Immature natural killer cell (primary cell): Measurements from ENCODE around the gene FUOM. TPM values are rescaled to one million over a fixed set of nuclear protein-coding genes. Genes with fewer than 3 reads are reported as not detected.

Experiments
- DNase-seq, 3 donors: peaks; one replicate each; pipeline ENCODE4 v3.0.0; 2022; ENCODE audit warnings: mixed read lengths in 1 of 3
- H3K27ac Mint-ChIP-seq, 6 donors: one replicate each; pipeline ENCODE4 v1.8.0; 2020; ENCODE audit warnings: mixed read lengths in 6 of 6, mild to moderate bottlenecking in 5 of 6, inconsistent platforms in 4 of 6, moderate library complexity in 3 of 6
- H3K27me3 Mint-ChIP-seq, 3 donors: one replicate each; pipeline ENCODE4 v1.8.0; 2020 to 2021; ENCODE audit warnings: low read depth in 3 of 3, mild to moderate bottlenecking in 3 of 3, mixed read lengths in 3 of 3, moderate library complexity in 3 of 3, inconsistent platforms in 1 of 3
- H3K36me3 Mint-ChIP-seq, 3 donors: one replicate each; pipeline ENCODE4 v1.8.0; 2020; ENCODE audit warnings: mixed read lengths in 3 of 3, inconsistent platforms in 2 of 3, mild to moderate bottlenecking in 2 of 3
- H3K4me1 Mint-ChIP-seq, 2 donors: one replicate each; pipeline ENCODE4 v1.8.0; 2020; ENCODE audit warnings: inconsistent platforms in 2 of 2, mild to moderate bottlenecking in 2 of 2, mixed read lengths in 2 of 2, moderate library complexity in 1 of 2
- H3K4me3 Mint-ChIP-seq, 5 donors: one replicate each; pipeline ENCODE4 v1.8.0; 2020; ENCODE audit warnings: mild to moderate bottlenecking in 5 of 5, mixed read lengths in 5 of 5, inconsistent platforms in 3 of 5, moderate library complexity in 3 of 5
- H3K9me3 Mint-ChIP-seq, 6 donors: one replicate each; pipeline ENCODE4 v1.8.0; 2020; ENCODE audit warnings: mild to moderate bottlenecking in 6 of 6, mixed read lengths in 6 of 6, inconsistent platforms in 4 of 6, moderate library complexity in 3 of 6
- polyA plus RNA-seq, 3 donors: library from polyadenylated mRNA; unstranded; fragments of 300-500 nt; fragmentation: Illumina TruSeq; gene quantifications; one replicate each; pipeline ENCODE4 v1.2.3, GENCODE V29; 2021

FUOM gene
- polyA plus RNA-seq, result 10 to 100 TPM; 12.3 to 28.7 (median 17.5) TPM

- no peaks in the 10 kb centered on the region for H3K27me3 Mint-ChIP-seq
- peak; percentile 64 to 72 (median 72) for DNase-seq
- peaks cover 4 to 11% (median 6%) of the 10 kb centered on the region in 3 donors for H3K36me3 Mint-ChIP-seq
- H3K9me3 Mint-ChIP-seq, result no peaks in the 10 kb centered on the region
- no peak within 1 kb of the TSS for H3K27ac Mint-ChIP-seq
- peak within 1 kb of the TSS; percentile 67 to 77 (median 72) for H3K4me3 Mint-ChIP-seq
- H3K4me1 Mint-ChIP-seq, result peaks cover 0 to 4% of the 10 kb centered on the region in 2 donors
Measured at GRCh38 chr10:133357285-133358161, at the start of gene FUOM. FUOM (minus strand) TSS chr10:133358019; CDS start chr10:133358007, 12 bp downstream.

GRCh38 chr10:133405844-133406527 is 48.2 kb upstream of the FUOM start:
- Mint-ChIP-seq H3K4me3 (no peak overlapping the region), H3K36me3 (peaks cover 37 to 70% (median 42%) of the 10 kb centered on the region in 3 donors), H3K9me3 (peaks cover 0 to 6% (median 2%) of the 10 kb centered on the region in 6 donors), H3K27me3 (peaks cover 0 to 3% (median 2%) of the 10 kb centered on the region in 3 donors), H3K4me1 (peaks cover 37 to 53% of the 10 kb centered on the region in 2 donors), H3K27ac (peak overlapping the region in 3 of 6 donors; percentile 30 to 43 (median 31))
- DNase-seq, result no peak

GRCh38 chr10:133405272-133405671 is 47.5 kb upstream of the FUOM start:
- no peaks in the 10 kb centered on the region for H3K9me3 Mint-ChIP-seq
- peaks cover 30 to 68% (median 39%) of the 10 kb centered on the region in 3 donors for H3K36me3 Mint-ChIP-seq
- H3K4me3 Mint-ChIP-seq, result no peak overlapping the region
- peaks cover 44 to 58% of the 10 kb centered on the region in 2 donors for H3K4me1 Mint-ChIP-seq
- DNase-seq, result no peak
- peak overlapping the region in 2 of 6 donors; percentile 1 to 3 for H3K27ac Mint-ChIP-seq
- peaks cover 0 to 3% (median 2%) of the 10 kb centered on the region in 3 donors for H3K27me3 Mint-ChIP-seq

- DNase-seq, result no peak
- H3K27ac Mint-ChIP-seq, result peak overlapping the region in 2 of 6 donors; percentile 50 to 53
- peak overlapping the region in 1 of 5 donors; percentile 7 for H3K4me3 Mint-ChIP-seq
- H3K27me3 Mint-ChIP-seq, result peaks cover 0 to 3% (median 2%) of the 10 kb centered on the region in 3 donors
- H3K9me3 Mint-ChIP-seq, result no peaks in the 10 kb centered on the region
- peaks cover 49 to 50% of the 10 kb centered on the region in 2 donors for H3K4me1 Mint-ChIP-seq
- peaks cover 18 to 55% (median 29%) of the 10 kb centered on the region in 3 donors for H3K36me3 Mint-ChIP-seq
Measured at GRCh38 chr10:133403784-133404183, 46.0 kb upstream of the FUOM start.

GRCh38 chr10:133403359-133403758 is 45.5 kb upstream of the FUOM start:
- Mint-ChIP-seq H3K9me3 (no peaks in the 10 kb centered on the region), H3K4me3 (peak overlapping the region in 1 of 5 donors; percentile 7), H3K27me3 (peaks cover 0 to 3% (median 2%) of the 10 kb centered on the region in 3 donors), H3K36me3 (peaks cover 15 to 50% (median 29%) of the 10 kb centered on the region in 3 donors), H3K4me1 (peaks cover 45 to 47% of the 10 kb centered on the region in 2 donors), H3K27ac (peak overlapping the region in 2 of 6 donors; percentile 50 to 53)
- DNase-seq, result no peak

- Mint-ChIP-seq H3K36me3 (peaks cover 7 to 48% (median 25%) of the 10 kb centered on the region in 3 donors), H3K9me3 (no peaks in the 10 kb centered on the region), H3K4me3 (peak overlapping the region in 2 of 5 donors; percentile 54 to 58), H3K27me3 (peaks cover 0 to 3% (median 2%) of the 10 kb centered on the region in 3 donors), H3K27ac (peak overlapping the region in 4 of 6 donors; percentile 66 to 90 (median 82)), H3K4me1 (peaks cover 37 to 50% of the 10 kb centered on the region in 2 donors)
- DNase-seq, result no peak
Measured at GRCh38 chr10:133401981-133402725, 44.3 kb upstream of the FUOM start.

- Mint-ChIP-seq H3K27me3 (peaks cover 0 to 3% (median 2%) of the 10 kb centered on the region in 3 donors), H3K36me3 (peaks cover 7 to 44% (median 25%) of the 10 kb centered on the region in 3 donors), H3K9me3 (no peaks in the 10 kb centered on the region), H3K4me1 (peaks cover 43 to 50% of the 10 kb centered on the region in 2 donors), H3K27ac (peak overlapping the region; percentile 66 to 92 (median 89)), H3K4me3 (peak overlapping the region; percentile 69 to 82 (median 76))
- DNase-seq, result no peak
Measured at GRCh38 chr10:133401500-133401899, 43.7 kb upstream of the FUOM start.

GRCh38 chr10:133400624-133401424 is 43.0 kb upstream of the FUOM start:
- peak overlapping the region; percentile 66 to 92 (median 89) for H3K27ac Mint-ChIP-seq
- H3K4me3 Mint-ChIP-seq, result peak overlapping the region; percentile 69 to 82 (median 76)
- no peaks in the 10 kb centered on the region for H3K9me3 Mint-ChIP-seq
- peaks cover 40 to 46% of the 10 kb centered on the region in 2 donors for H3K4me1 Mint-ChIP-seq
- DNase-seq, result peak; percentile 27 to 37 (median 33)
- H3K36me3 Mint-ChIP-seq, result peaks cover 7 to 39% (median 25%) of the 10 kb centered on the region in 3 donors
- peaks cover 0 to 3% (median 2%) of the 10 kb centered on the region in 3 donors for H3K27me3 Mint-ChIP-seq

GRCh38 chr10:133399123-133399601 is 41.3 kb upstream of the FUOM start:
- H3K27ac Mint-ChIP-seq, result no peak overlapping the region
- peaks cover 0 to 3% (median 3%) of the 10 kb centered on the region in 3 donors for H3K27me3 Mint-ChIP-seq
- peaks cover 3 to 26% (median 17%) of the 10 kb centered on the region in 3 donors for H3K36me3 Mint-ChIP-seq
- H3K4me3 Mint-ChIP-seq, result no peak overlapping the region
- no peaks in the 10 kb centered on the region for H3K9me3 Mint-ChIP-seq
- no peak for DNase-seq
- peaks cover 42 to 48% of the 10 kb centered on the region in 2 donors for H3K4me1 Mint-ChIP-seq

- Mint-ChIP-seq H3K27me3 (peaks cover 0 to 3% (median 2%) of the 10 kb centered on the region in 3 donors), H3K4me1 (peaks cover 37 to 47% of the 10 kb centered on the region in 2 donors), H3K9me3 (no peaks in the 10 kb centered on the region), H3K4me3 (no peak overlapping the region), H3K27ac (peak overlapping the region in 1 of 6 donors; percentile 40), H3K36me3 (peaks cover 0 to 18% (median 11%) of the 10 kb centered on the region in 3 donors)
- no peak for DNase-seq
Measured at GRCh38 chr10:133397938-133398337, 40.1 kb upstream of the FUOM start.

- Mint-ChIP-seq H3K36me3 (peaks cover 0 to 12% (median 6%) of the 10 kb centered on the region in 3 donors), H3K9me3 (no peaks in the 10 kb centered on the region), H3K4me3 (peak overlapping the region in 3 of 5 donors; percentile 7 to 91 (median 90)), H3K4me1 (peaks cover 39 to 49% of the 10 kb centered on the region in 2 donors), H3K27ac (peak overlapping the region in 1 of 6 donors; percentile 12), H3K27me3 (peaks cover 0 to 4% (median 3%) of the 10 kb centered on the region in 3 donors)
- DNase-seq, result no peak
Measured at GRCh38 chr10:133396035-133396624, 38.3 kb upstream of the FUOM start.

- Mint-ChIP-seq H3K27ac (peak overlapping the region; percentile 75 to 96 (median 91)), H3K27me3 (peaks cover 0 to 8% (median 5%) of the 10 kb centered on the region in 3 donors), H3K36me3 (peaks cover 0 to 6% (median 0%) of the 10 kb centered on the region in 3 donors), H3K9me3 (no peaks in the 10 kb centered on the region), H3K4me3 (peak overlapping the region; percentile 90 to 93 (median 91)), H3K4me1 (peaks cover 43 to 51% of the 10 kb centered on the region in 2 donors)
- no peak for DNase-seq
Measured at GRCh38 chr10:133394801-133395221, 37.0 kb upstream of the FUOM start.
